Measurements from ENCODE around the gene SLC19A2.

DNA sequence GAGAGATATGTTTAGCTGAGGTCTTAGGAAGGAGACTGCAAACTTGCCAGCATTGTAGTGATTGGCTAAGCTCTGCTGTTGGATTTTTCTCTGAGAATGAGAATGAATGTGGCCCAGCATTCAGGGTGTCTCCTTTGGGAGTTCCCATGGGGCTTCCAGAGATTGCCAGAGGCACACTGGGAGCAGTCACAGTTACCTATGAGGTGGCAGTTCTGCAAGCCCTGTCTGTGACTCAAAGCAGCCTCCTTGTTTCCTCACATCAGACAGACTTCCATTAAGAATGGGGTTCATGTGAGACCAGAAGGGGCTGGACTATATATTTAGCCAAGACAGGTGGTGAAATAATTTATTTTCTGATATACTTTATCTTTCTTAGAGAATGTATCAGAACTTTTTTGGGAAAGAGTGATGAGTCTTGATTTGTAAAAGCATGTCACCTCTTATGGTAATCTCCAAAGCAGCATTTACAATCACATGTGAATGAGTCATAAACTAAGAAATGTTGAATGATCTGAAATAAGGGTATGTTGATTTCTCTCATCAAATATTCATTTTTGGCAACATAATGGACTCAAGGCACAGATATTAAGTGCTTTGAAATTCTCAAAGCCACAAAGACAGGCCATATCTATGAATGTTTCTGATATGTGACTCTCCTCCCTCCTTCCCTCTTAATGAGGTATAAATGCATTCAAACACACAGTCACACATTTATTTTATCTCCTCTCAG lies 9.5 kb upstream of the SLC19A2 start:
- TF ChIP-seq, protein P1, sequence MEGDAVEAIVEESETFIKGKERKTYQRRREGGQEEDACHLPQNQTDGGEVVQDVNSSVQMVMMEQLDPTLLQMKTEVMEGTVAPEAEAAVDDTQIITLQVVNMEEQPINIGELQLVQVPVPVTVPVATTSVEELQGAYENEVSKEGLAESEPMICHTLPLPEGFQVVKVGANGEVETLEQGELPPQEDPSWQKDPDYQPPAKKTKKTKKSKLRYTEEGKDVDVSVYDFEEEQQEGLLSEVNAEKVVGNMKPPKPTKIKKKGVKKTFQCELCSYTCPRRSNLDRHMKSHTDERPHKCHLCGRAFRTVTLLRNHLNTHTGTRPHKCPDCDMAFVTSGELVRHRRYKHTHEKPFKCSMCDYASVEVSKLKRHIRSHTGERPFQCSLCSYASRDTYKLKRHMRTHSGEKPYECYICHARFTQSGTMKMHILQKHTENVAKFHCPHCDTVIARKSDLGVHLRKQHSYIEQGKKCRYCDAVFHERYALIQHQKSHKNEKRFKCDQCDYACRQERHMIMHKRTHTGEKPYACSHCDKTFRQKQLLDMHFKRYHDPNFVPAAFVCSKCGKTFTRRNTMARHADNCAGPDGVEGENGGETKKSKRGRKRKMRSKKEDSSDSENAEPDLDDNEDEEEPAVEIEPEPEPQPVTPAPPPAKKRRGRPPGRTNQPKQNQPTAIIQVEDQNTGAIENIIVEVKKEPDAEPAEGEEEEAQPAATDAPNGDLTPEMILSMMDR (IDR thresholded peaks at IDR 0.05) = no peak
- TF ChIP-seq POLR2AphosphoS5 (IDR thresholded peaks at IDR 0.05) = no peak
